HepG2 (cell line): Measurements from ENCODE around the gene IL1B. TPM values are rescaled to one million over a fixed set of nuclear protein-coding genes. Genes with fewer than 3 reads are reported as not detected.

Experiments used
- AGO1 ChIP-seq: fragments of 200-400 bp; formaldehyde crosslinking; IDR thresholded peaks from 2 replicates; pipeline ENCODE4 v1.6.1; 2017; ENCODE audit warnings: mild to moderate bottlenecking, low read depth, low read length, moderate library complexity; ENCODE audit not compliant: poor library complexity, severe bottlenecking
- ATAD3A ChIP-seq: sonication (generic); formaldehyde crosslinking; IDR thresholded peaks from 2 replicates; pipeline ENCODE4 v1.4.0; 2020; ENCODE audit warnings: missing genetic modification reagents
- CEBPG ChIP-seq: IDR thresholded peaks from 2 replicates; pipeline ENCODE4 v1.6.1; 2016
- ETS1 ChIP-seq: sonication (generic); formaldehyde crosslinking; IDR thresholded peaks from 2 replicates; pipeline ENCODE4 v1.4.0; 2020; ENCODE audit warnings: missing genetic modification reagents
- ETV5 ChIP-seq: IDR thresholded peaks from 2 replicates; pipeline ENCODE4 v1.6.1; 2018; ENCODE audit warnings: missing biosample characterization, missing genetic modification reagents, inconsistent platforms, borderline replicate concordance
- GPBP1L1 ChIP-seq: sonication (generic); formaldehyde crosslinking; IDR thresholded peaks from 2 replicates; pipeline ENCODE4 v1.5.0; 2020; ENCODE audit warnings: mild to moderate bottlenecking, missing genetic modification reagents
- HMG20A ChIP-seq: IDR thresholded peaks from 2 replicates; pipeline ENCODE4 v1.6.1; 2016; ENCODE audit warnings: borderline replicate concordance
- ISL2 ChIP-seq: sonication (generic); formaldehyde crosslinking; IDR thresholded peaks from 2 replicates; pipeline ENCODE4 v1.5.0; 2020; ENCODE audit warnings: missing genetic modification reagents
- JDP2 ChIP-seq: sonication (generic); formaldehyde crosslinking; IDR thresholded peaks from 2 replicates; pipeline ENCODE4 v1.8.1; 2022; ENCODE audit warnings: missing genetic modification reagents, borderline replicate concordance
- KAT2B ChIP-seq: fragments of 150-350 bp; IDR thresholded peaks from 2 replicates; pipeline ENCODE4 v1.6.1; 2014; ENCODE audit warnings: low read depth, low read length, borderline replicate concordance
- NCOA2 ChIP-seq: sonication (generic); formaldehyde crosslinking; IDR thresholded peaks from 2 replicates; pipeline ENCODE4 v1.8.0; 2022; ENCODE audit warnings: inconsistent platforms
- NKX3-1 ChIP-seq: sonication (generic); formaldehyde crosslinking; IDR thresholded peaks from 2 replicates; pipeline ENCODE4 v1.5.0; 2020; ENCODE audit warnings: missing genetic modification reagents
- PAXIP1 ChIP-seq: sonication (generic); formaldehyde crosslinking; conservative IDR thresholded peaks from 2 replicates; pipeline ENCODE4 v1.4.0; 2020; ENCODE audit warnings: mild to moderate bottlenecking, missing genetic modification reagents, moderate library complexity
- PHF8 ChIP-seq: sonication (generic); formaldehyde crosslinking; IDR thresholded peaks from 2 replicates; pipeline ENCODE4 v1.5.0; 2020; ENCODE audit warnings: missing genetic modification reagents
- SMAD9 ChIP-seq: sonication (generic); formaldehyde crosslinking; IDR thresholded peaks from 2 replicates; pipeline ENCODE4 v1.5.1; 2020; ENCODE audit warnings: mild to moderate bottlenecking, missing genetic modification reagents
- SMYD3 ChIP-seq: sonication (generic); formaldehyde crosslinking; IDR thresholded peaks from 2 replicates; pipeline ENCODE4 v1.8.1; 2023; ENCODE audit warnings: mild to moderate bottlenecking, missing genetic modification reagents
- TGIF2 ChIP-seq: IDR thresholded peaks from 2 replicates; pipeline ENCODE4 v1.6.1; 2016; ENCODE audit warnings: control low read depth, missing compliant biosample characterization
- TIGD3 ChIP-seq: sonication (generic); formaldehyde crosslinking; IDR thresholded peaks from 2 replicates; pipeline ENCODE4 v1.5.1; 2020; ENCODE audit warnings: mild to moderate bottlenecking, missing genetic modification reagents, borderline replicate concordance
- ZBTB33 ChIP-seq: sonication (generic); formaldehyde crosslinking; IDR thresholded peaks from 2 replicates; pipeline ENCODE4 v1.4.0; 2020; ENCODE audit warnings: missing genetic modification reagents
- ZNF704 ChIP-seq: sonication (generic); formaldehyde crosslinking; IDR thresholded peaks from 2 replicates; pipeline ENCODE4 v1.8.1; 2023; ENCODE audit warnings: mild to moderate bottlenecking, inconsistent platforms, moderate library complexity, missing genetic modification reagents, borderline replicate concordance
- polyA plus RNA-seq, 8 experiments: library from polyadenylated mRNA; depleted of rRNA in 3 of 8; stranded (reverse) in 7 of 8; unstranded in 1 of 8; fragments of >200 nt; fragmentation: Illumina TruSeq in 4 of 8; extraction: Trizol in 4 of 8; gene quantifications; 2 replicates each; pipeline versions ENCODE4 v1.2.1 to v1.2.3, GENCODE V29; 2011 to 2016; ENCODE audit warnings: low read depth in 4 of 8, missing spikeins in 1 of 8, mixed read lengths in 1 of 8; ENCODE audit not compliant: insufficient read depth in 1 of 8
- total RNA-seq, 5 experiments: library from RNA; depleted of rRNA; stranded (reverse); fragments of >200 nt; fragmentation: Illumina TruSeq; extraction: Trizol; gene quantifications; 2 replicates each; pipeline ENCODE4 v1.2.3, GENCODE V29; 2016; ENCODE audit warnings: low read depth in 1 of 5

The IL1B gene
- total and polyA plus RNA-seq, 2 of the 13 experiments (the other 11 are each of a cell fraction or from before 2014, with no cell fraction given): 0.18 TPM; not detected in 1

GRCh38 chr2:112794131-112794733 is 42.3 kb downstream of the IL1B start (continued):
- TF ChIP-seq TIGD3 (no peak), KAT2B (no peak), TGIF2 (no peak), HMG20A (CRISPR knock-in tag) (0 out of 2 replicates have a peak, but pooled peaks have one; percentile 15), PAXIP1 (CRISPR knock-in tag) (no peak), ZNF704 (CRISPR knock-in tag) (no peak), PHF8 (no peak), ETS1 (CRISPR knock-in tag) (no peak), ZBTB33 (CRISPR knock-in tag) (no peak), GPBP1L1 (CRISPR knock-in tag) (no peak), AGO1 (no peak), SMAD9 (CRISPR knock-in tag) (no peak), NKX3-1 (CRISPR knock-in tag) (no peak), JDP2 (CRISPR knock-in tag) (no peak), ISL2 (no peak), CEBPG (CRISPR knock-in tag) (peak; percentile 90), SMYD3 (CRISPR knock-in tag) (no peak), ETV5 (CRISPR knock-in tag) (no peak; the same call in 1 of the 2 replicates), ATAD3A (no peak), NCOA2 (CRISPR knock-in tag) (no peak)
